ELF-1 (cell line): Measurements from ENCODE around the gene FBXW11.
A peak's percentile ranks its signal among the peaks of the same experiment; 100 is the strongest.
"Not testable (repeated sequence)": the region's sequence is repeated elsewhere in the genome, so short reads cannot be mapped to it uniquely, and the experiment has no call there.

ENCODE experiments used
- DNase-seq: peaks from one replicate; pipeline ENCODE4 v3.0.0-alpha.2; 2016; ENCODE audit warnings: low read depth, low spot score

The FBXW11 gene

GRCh38 chr5:172020110-172020786 lies 13.8 kb upstream of the FBXW11 start:
- not testable (repeated sequence) for DNase-seq

GRCh38 chr5:172015346-172015745 lies 8.9 kb upstream of the FBXW11 start:
- no peak for DNase-seq

GRCh38 chr5:172010278-172010677 lies 3.8 kb upstream of the FBXW11 start:
- DNase-seq: peak; percentile 24

- peak; percentile 71 for DNase-seq
Observed at GRCh38 chr5:172009536-172010270, 3.3 kb upstream of the FBXW11 start.

GRCh38 chr5:172008689-172009141 lies 2.3 kb upstream of the FBXW11 start:
- peak; percentile 78 for DNase-seq

GRCh38 chr5:172008111-172008455 lies 1.6 kb upstream of the FBXW11 start:
- peak; percentile 17 for DNase-seq

GRCh38 chr5:172007175-172008110 lies 1.0 kb upstream of the FBXW11 start:
- peak; percentile 32 for DNase-seq

GRCh38 chr5:172005708-172006320 lies 624 bp downstream of the FBXW11 start:
- peak; percentile 57 for DNase-seq

GRCh38 chr5:172004824-172005237 lies 1.6 kb downstream of the FBXW11 start:
- no peak for DNase-seq

GRCh38 chr5:172003746-172004145 lies 2.7 kb downstream of the FBXW11 start:
- DNase-seq: no peak

GRCh38 chr5:172002840-172003512 lies 3.5 kb downstream of the FBXW11 start:
- DNase-seq: no peak

- no peak for DNase-seq
Observed at GRCh38 chr5:172002310-172002709, 4.1 kb downstream of the FBXW11 start.

- DNase-seq: no peak
Observed at GRCh38 chr5:171999877-172000276, 6.6 kb downstream of the FBXW11 start.

- DNase-seq: no peak
Observed at GRCh38 chr5:171999100-171999499, 7.3 kb downstream of the FBXW11 start.

GRCh38 chr5:171997011-171997410 lies 9.4 kb downstream of the FBXW11 start:
- DNase-seq: no peak

- DNase-seq: no peak
Observed at GRCh38 chr5:171992813-171993212, 13.6 kb downstream of the FBXW11 start.

GRCh38 chr5:171992305-171992704 lies 14.1 kb downstream of the FBXW11 start:
- DNase-seq: no peak

- DNase-seq: no peak
Observed at GRCh38 chr5:171990713-171991015, 15.8 kb downstream of the FBXW11 start.

GRCh38 chr5:171989946-171990712 lies 16.3 kb downstream of the FBXW11 start:
- DNase-seq: no peak

- DNase-seq: no peak
Observed at GRCh38 chr5:171989276-171989675, 17.2 kb downstream of the FBXW11 start.
